Ishikawa (cell line): Measurements from ENCODE around the gene SCO1.

ENCODE experiments used
- CEBPB ChIP-seq: IDR thresholded peaks from 2 replicates; pipeline ENCODE4 v1.6.1; 2012
- CREB1 ChIP-seq: IDR thresholded peaks from 2 replicates; pipeline ENCODE4 v1.6.1; 2012; ENCODE audit warnings: low read depth
- EGR1 ChIP-seq: IDR thresholded peaks from 2 replicates; pipeline ENCODE4 v1.6.1; 2012
- MAX ChIP-seq: IDR thresholded peaks from 2 replicates; pipeline ENCODE4 v1.6.1; 2012
- NFIC ChIP-seq: IDR thresholded peaks from 2 replicates; pipeline ENCODE4 v1.6.1; 2012
- RAD21 ChIP-seq: IDR thresholded peaks from 2 replicates; pipeline ENCODE4 v1.6.1; 2012; ENCODE audit warnings: low read depth
- TAF1 ChIP-seq: IDR thresholded peaks from 2 replicates; pipeline ENCODE4 v1.6.1; 2012; ENCODE audit warnings: low read depth, mild to moderate bottlenecking
- TEAD4 ChIP-seq: IDR thresholded peaks from 2 replicates; pipeline ENCODE4 v1.6.1; 2012
- ZBTB7A ChIP-seq: IDR thresholded peaks from 2 replicates; pipeline ENCODE4 v1.6.1; 2012; ENCODE audit warnings: low read depth

GRCh38 chr17:10674704-10675103 is 22.6 kb downstream of the SCO1 start:
- TF ChIP-seq CREB1 (no peak), TEAD4 (no peak), NFIC (no peak), TAF1 (no peak), CEBPB (no peak), RAD21 (no peak), MAX (no peak), EGR1 (no peak), ZBTB7A (no peak)
